T-helper 17 cell (primary cell): ENCODE data around the gene EMILIN2. TPM values are rescaled to one million over a fixed set of nuclear protein-coding genes. Genes with fewer than 3 reads are reported as not detected.

ENCODE experiments used
- ATAC-seq: fragments of 150-1000 bp; cut with Tn5 transposase; 2 replicates; pipeline ENCODE4 v1.10.0; 2021; ENCODE audit warnings: mild to moderate bottlenecking, moderate library complexity
- DNase-seq, 3 donors: peaks; one replicate each; pipeline versions ENCODE4 v3.0.0 to v3.0.0-alpha.2; 2020 to 2021
- H3K9me3 ChIP-seq: one replicate; pipeline ENCODE4 v1.7.0; 2013; ENCODE audit warnings: low read length, mild to moderate bottlenecking; ENCODE audit not compliant: control insufficient read depth, poor library complexity, severe bottlenecking
- H3K27ac Mint-ChIP-seq: one replicate; pipeline ENCODE4 v1.8.0; 2022; ENCODE audit warnings: mild to moderate bottlenecking, moderate library complexity, mixed read lengths
- H3K27me3 Mint-ChIP-seq: one replicate; pipeline ENCODE4 v1.8.0; 2022; ENCODE audit warnings: mixed read lengths
- H3K36me3 Mint-ChIP-seq: one replicate; pipeline ENCODE4 v1.8.0; 2022; ENCODE audit warnings: low read depth, mixed read lengths
- H3K4me1 Mint-ChIP-seq: one replicate; pipeline ENCODE4 v1.8.0; 2022; ENCODE audit warnings: mild to moderate bottlenecking, mixed read lengths
- H3K4me3 Mint-ChIP-seq: one replicate; pipeline ENCODE4 v1.8.0; 2022; ENCODE audit warnings: mild to moderate bottlenecking, moderate library complexity, mixed read lengths
- total RNA-seq, 4 donors: library from RNA in 2 of 4; stranded (reverse) in 2 of 4; gene quantifications; one replicate each; pipeline ENCODE4 v1.2.3 and lab custom pipeline; 2022 to 2026

The EMILIN2 gene
- total RNA-seq, 2 donors from 2014 or later, result 5.8 to 9.9 TPM

GRCh38 chr18:2902327-2902726, 55.5 kb downstream of the EMILIN2 start:
- ATAC-seq (no peak), DNase-seq (no peak)
- no peak overlapping the region for H3K27ac Mint-ChIP-seq
- peaks cover 3% of the 10 kb centered on the region for H3K4me1 Mint-ChIP-seq
- no peaks in the 10 kb centered on the region for H3K9me3 ChIP-seq
- H3K4me3 Mint-ChIP-seq, result no peak overlapping the region
- no peaks in the 10 kb centered on the region for H3K36me3 Mint-ChIP-seq
- no peaks in the 10 kb centered on the region for H3K27me3 Mint-ChIP-seq

- H3K27me3 Mint-ChIP-seq, result no peaks in the 10 kb centered on the region
- no peaks in the 10 kb centered on the region for H3K9me3 ChIP-seq
- DNase-seq (no peak), ATAC-seq (no peak)
- no peaks in the 10 kb centered on the region for H3K36me3 Mint-ChIP-seq
- H3K27ac Mint-ChIP-seq, result no peak overlapping the region
- peaks cover 7% of the 10 kb centered on the region for H3K4me1 Mint-ChIP-seq
- H3K4me3 Mint-ChIP-seq, result no peak overlapping the region
Observed at GRCh38 chr18:2903006-2903405, 56.2 kb downstream of the EMILIN2 start.

GRCh38 chr18:2905854-2906703, 59.3 kb downstream of the EMILIN2 start:
- Mint-ChIP-seq H3K27me3 (no peaks in the 10 kb centered on the region), H3K4me1 (peaks cover 20% of the 10 kb centered on the region), H3K36me3 (no peaks in the 10 kb centered on the region), H3K27ac (peak overlapping the region; percentile 91), H3K4me3 (peak overlapping the region; percentile 86)
- no peaks in the 10 kb centered on the region for H3K9me3 ChIP-seq
- ATAC-seq (peak; percentile 41), DNase-seq (peak in 1 of 3 donors; percentile 32)

GRCh38 chr18:2906704-2907549, 60.1 kb downstream of the EMILIN2 start:
- H3K36me3 Mint-ChIP-seq, result no peaks in the 10 kb centered on the region
- H3K27ac Mint-ChIP-seq, result peak overlapping the region; percentile 57
- peaks cover 21% of the 10 kb centered on the region for H3K4me1 Mint-ChIP-seq
- ATAC-seq, result peak; percentile 79
- H3K4me3 Mint-ChIP-seq, result peak overlapping the region; percentile 87
- H3K9me3 ChIP-seq, result no peaks in the 10 kb centered on the region
- peak; percentile 31 to 54 (median 37) for DNase-seq
- no peaks in the 10 kb centered on the region for H3K27me3 Mint-ChIP-seq

GRCh38 chr18:2907550-2908135, 60.8 kb downstream of the EMILIN2 start:
- no peaks in the 10 kb centered on the region for H3K27me3 Mint-ChIP-seq
- peak overlapping the region; percentile 82 for H3K27ac Mint-ChIP-seq
- H3K9me3 ChIP-seq, result no peaks in the 10 kb centered on the region
- ATAC-seq (peak; percentile 10), DNase-seq (no peak)
- H3K36me3 Mint-ChIP-seq, result no peaks in the 10 kb centered on the region
- peaks cover 21% of the 10 kb centered on the region for H3K4me1 Mint-ChIP-seq
- H3K4me3 Mint-ChIP-seq, result peak overlapping the region; percentile 87

- Mint-ChIP-seq H3K4me1 (peaks cover 21% of the 10 kb centered on the region), H3K36me3 (no peaks in the 10 kb centered on the region), H3K4me3 (peak overlapping the region; percentile 73), H3K27ac (peak overlapping the region; percentile 82), H3K27me3 (no peaks in the 10 kb centered on the region)
- no peak for DNase-seq
- no peak for ATAC-seq
- H3K9me3 ChIP-seq, result no peaks in the 10 kb centered on the region
Observed at GRCh38 chr18:2908166-2908945, 61.5 kb downstream of the EMILIN2 start.

- DNase-seq (no peak), ATAC-seq (no peak)
- H3K36me3 Mint-ChIP-seq, result no peaks in the 10 kb centered on the region
- no peaks in the 10 kb centered on the region for H3K27me3 Mint-ChIP-seq
- peak overlapping the region; percentile 3 for H3K4me3 Mint-ChIP-seq
- no peaks in the 10 kb centered on the region for H3K9me3 ChIP-seq
- peak overlapping the region; percentile 82 for H3K27ac Mint-ChIP-seq
- H3K4me1 Mint-ChIP-seq, result peaks cover 21% of the 10 kb centered on the region
Observed at GRCh38 chr18:2908946-2909335, 62.1 kb downstream of the EMILIN2 start.

GRCh38 chr18:2909431-2910140, 62.8 kb downstream of the EMILIN2 start:
- no peak overlapping the region for H3K27ac Mint-ChIP-seq
- no peaks in the 10 kb centered on the region for H3K36me3 Mint-ChIP-seq
- no peaks in the 10 kb centered on the region for H3K9me3 ChIP-seq
- no peak for DNase-seq
- H3K27me3 Mint-ChIP-seq, result no peaks in the 10 kb centered on the region
- peaks cover 21% of the 10 kb centered on the region for H3K4me1 Mint-ChIP-seq
- no peak for ATAC-seq
- peak overlapping the region; percentile 3 for H3K4me3 Mint-ChIP-seq

- no peaks in the 10 kb centered on the region for H3K9me3 ChIP-seq
- no peak for ATAC-seq
- no peak for DNase-seq
- no peak overlapping the region for H3K4me3 Mint-ChIP-seq
- no peaks in the 10 kb centered on the region for H3K36me3 Mint-ChIP-seq
- no peaks in the 10 kb centered on the region for H3K27me3 Mint-ChIP-seq
- no peak overlapping the region for H3K27ac Mint-ChIP-seq
- peaks cover 21% of the 10 kb centered on the region for H3K4me1 Mint-ChIP-seq
Observed at GRCh38 chr18:2910261-2910660, 63.5 kb downstream of the EMILIN2 start.

GRCh38 chr18:2910751-2911425, 64.1 kb downstream of the EMILIN2 start:
- ATAC-seq, result no peak
- Mint-ChIP-seq H3K27me3 (no peaks in the 10 kb centered on the region), H3K4me1 (peaks cover 21% of the 10 kb centered on the region), H3K4me3 (no peak overlapping the region), H3K27ac (peak overlapping the region; percentile 8), H3K36me3 (no peaks in the 10 kb centered on the region)
- no peaks in the 10 kb centered on the region for H3K9me3 ChIP-seq
- DNase-seq, result no peak

GRCh38 chr18:2911533-2911932, 64.7 kb downstream of the EMILIN2 start:
- H3K9me3 ChIP-seq, result no peaks in the 10 kb centered on the region
- Mint-ChIP-seq H3K27me3 (no peaks in the 10 kb centered on the region), H3K27ac (no peak overlapping the region), H3K36me3 (no peaks in the 10 kb centered on the region), H3K4me1 (peaks cover 22% of the 10 kb centered on the region), H3K4me3 (no peak overlapping the region)
- ATAC-seq (no peak), DNase-seq (no peak)
